ENCODE data around the gene MBP.

The MBP gene

DNA sequence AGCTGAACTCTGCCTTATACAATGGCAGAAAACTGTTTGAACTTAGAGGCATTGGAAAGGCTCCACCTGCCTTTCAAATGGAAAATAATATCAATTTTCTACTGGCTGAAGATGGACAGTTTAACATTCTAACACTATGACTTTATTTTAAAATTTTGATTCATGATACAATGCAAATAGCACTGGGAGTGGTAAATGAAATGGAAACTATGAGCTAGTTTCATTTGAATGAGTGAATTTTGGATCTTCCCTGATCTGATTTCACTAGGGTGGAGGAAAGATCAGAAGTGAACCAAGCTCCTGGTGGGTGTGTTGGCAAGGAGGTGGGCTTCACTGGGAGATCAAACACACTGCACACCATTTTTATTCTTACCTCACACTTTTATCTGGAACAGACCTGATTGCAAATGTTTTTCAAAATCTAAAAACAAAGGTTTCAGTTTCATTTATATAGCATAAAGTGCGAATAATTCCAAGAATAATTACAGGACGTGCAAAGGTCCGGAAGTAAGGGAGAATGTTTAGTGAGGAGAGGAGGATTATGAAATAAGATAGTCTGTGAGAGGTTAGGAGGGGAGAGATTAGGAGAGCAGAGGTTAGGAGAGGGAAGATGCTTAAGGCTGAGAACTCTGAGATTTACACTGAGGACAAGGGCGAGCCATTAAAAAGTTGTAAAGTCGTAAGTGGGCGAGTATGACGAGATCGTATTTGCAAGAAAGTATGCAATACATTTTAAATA lies 18.6 kb upstream of the MBP start:
- no peak for DNase-seq (ENCODE audit: low spot score)

DNA sequence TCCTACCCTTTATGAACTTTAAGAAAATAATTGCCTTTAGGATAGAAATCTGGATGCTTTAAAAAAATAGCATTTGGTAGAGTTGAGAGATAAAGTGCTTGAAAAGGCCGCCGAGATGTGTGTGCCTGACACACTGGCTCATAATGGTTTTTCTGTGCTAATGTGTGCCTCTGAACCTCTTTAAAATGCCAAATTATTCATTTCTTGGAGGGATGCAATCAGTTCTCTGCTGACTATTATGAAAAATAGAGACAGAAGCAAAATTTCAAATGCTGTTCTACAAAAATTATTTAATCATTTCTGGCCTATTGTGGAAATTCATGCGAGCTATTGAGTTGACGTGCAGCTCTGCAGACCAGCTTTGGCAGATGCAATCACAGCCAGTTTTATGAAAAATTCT lies 18.0 kb upstream of the MBP start:
- no peak for DNase-seq (ENCODE audit: low spot score)

DNA sequence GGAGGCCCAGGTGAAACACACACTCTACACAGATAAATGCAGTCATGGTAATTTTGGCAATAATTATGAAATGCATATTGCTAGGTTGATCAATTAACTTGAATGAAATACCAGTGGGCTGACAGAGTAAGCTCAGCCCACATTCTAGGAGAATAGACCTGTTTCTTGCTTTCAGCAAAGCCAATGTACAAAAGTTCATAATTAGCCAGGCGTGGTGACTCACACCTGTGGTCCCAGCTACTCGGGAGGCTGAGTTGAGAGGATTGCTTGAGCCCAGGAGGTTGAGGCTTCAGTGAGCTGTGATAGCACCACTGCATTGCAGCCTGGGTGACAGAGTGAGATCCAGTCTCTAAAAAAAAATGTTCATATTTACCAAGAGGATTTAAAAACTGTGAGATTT lies 15.7 kb upstream of the MBP start:
- DNase-seq (ENCODE audit: low spot score) = no peak

DNA sequence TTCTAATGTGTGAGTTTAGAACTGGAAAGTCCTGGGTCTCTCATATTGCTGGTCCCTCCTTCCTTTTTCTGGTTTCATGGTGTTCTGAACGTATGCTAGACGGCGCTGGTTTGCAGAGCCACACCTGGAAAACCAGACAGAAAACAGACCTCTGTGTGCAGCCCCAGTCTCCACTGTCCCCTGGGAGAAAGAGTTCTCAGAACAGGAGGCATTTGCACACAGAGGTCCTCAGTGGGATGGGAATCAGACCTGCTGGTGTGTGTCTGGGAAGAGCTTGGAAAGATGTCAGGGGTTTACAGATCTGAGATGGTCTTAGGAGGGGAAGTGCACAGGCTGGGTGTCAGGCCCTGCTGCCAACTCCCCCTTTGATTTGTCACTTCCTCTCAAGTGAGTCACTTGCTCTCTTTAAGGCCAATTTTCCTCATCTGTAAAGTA lies 14.9 kb upstream of the MBP start:
- DNase-seq (ENCODE audit: low spot score) = no peak

DNA sequence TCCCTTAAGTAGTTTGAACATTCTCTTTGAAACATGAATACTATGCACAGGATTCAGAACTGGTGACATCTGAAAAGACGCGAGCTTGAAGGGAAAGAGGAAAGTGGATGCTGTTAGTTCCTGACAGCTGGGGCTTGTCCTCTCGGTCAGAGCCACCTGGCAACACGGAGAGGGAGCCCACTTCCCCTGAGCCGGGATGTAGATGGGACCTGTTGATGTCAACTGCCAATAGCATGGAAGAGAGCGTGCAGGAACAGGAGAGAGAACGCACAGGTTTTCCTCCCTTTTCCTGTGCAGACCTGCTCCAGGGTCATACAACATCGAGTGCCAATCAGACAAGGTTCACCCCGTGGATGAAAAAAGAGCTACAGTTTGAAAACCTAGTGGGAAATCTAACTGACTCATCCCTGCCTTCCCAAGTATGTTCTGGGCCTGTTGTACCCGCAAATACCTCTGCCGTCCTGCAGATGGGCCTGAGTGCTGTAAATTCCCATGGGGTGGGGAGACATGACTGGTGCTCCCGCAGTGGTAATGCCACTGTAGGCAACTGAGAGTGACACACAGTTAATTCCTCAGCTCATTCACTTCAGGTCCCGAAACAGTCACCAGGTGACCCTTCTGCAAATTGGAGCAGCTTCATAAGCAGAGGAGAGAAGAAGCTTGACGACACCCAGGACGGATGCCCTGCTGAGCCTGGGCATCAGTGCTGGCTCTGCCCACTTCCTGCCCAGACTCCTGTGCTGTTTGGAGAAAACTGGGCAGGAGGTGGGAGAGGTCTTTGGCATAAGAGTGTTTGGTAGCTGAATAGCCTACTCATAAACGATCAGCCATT lies 13.9 kb upstream of the MBP start:
- no peak for DNase-seq (ENCODE audit: low spot score)

DNA sequence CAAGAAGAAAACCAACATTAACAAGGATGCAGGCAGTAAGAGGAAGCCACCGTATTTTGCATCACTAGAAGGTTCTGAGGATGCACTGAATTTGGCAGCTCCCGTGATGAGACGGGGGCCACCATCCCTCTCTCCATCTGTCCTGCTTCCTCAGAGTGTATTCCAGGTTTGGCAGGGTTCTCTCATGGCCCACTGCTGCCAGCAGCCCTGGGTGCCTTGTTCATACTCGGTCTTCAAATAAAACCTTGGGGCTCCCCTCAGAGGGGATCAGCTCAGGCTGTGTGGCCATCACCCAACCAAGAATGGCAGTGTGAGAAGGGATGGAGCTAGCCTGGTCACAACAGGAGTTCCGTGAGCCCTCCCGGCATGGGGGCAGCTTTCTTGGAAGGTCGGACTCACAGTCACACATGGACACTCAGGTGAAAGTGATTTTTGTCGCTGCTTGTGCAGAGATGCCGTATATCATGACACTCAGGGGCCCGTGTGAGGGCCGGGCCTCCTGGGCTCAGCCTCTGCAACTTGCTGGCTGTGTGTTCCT lies 12.8 kb upstream of the MBP start:
- no peak for DNase-seq (ENCODE audit: low spot score)

DNA sequence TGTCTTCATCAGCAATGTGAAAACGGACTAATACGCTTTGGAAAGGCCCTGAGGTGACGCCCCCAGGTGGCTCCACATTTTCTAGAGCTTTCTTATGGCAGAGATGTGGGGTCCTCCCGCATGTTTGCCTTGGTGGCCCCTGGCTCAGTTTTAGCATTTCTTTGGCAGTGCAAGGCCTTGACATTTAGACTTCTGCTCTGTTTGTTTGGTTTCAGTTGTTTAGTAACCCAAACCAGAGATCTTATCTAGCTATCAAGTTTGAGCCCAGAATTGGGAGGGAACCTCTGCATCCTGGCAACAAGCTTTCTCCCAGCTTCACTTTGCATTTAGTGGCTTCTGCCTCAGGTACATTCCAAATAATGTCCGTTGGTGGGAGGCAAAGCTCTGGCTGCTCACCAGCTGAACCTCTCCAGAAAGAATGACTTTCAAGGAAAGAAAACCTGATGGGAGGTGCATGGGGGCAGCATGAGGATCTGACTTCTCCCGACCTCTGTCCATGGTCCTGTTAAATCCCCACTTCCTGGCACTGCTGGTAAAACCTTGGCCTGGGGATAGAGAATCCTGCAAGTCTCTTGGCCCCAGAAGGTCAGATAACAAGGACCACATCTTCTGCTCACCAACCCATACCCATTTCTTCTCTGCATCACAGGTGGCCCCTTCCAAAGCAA lies 12.0 kb upstream of the MBP start:
- DNase-seq (ENCODE audit: low spot score) = no peak

DNA sequence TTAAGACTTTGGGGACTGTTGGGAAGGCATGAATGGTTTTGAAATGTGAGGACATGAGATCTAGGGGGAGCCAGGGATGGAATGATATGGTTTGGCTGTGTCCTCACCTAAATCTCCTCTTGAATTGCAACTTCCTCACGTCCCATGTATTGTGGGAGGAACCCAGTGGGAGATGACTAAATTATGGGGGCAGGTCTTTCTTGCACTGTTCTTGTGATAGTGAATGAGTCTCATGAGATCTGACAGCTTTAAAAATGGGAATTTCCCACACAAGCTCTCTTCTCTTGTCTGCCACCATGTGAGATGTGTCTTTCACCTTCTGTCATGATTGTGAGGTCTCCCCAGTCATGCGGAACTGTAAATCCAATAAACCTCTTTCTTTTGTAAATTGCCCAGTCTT lies 11.5 kb upstream of the MBP start:
- no peak for DNase-seq (ENCODE audit: low spot score)

DNA sequence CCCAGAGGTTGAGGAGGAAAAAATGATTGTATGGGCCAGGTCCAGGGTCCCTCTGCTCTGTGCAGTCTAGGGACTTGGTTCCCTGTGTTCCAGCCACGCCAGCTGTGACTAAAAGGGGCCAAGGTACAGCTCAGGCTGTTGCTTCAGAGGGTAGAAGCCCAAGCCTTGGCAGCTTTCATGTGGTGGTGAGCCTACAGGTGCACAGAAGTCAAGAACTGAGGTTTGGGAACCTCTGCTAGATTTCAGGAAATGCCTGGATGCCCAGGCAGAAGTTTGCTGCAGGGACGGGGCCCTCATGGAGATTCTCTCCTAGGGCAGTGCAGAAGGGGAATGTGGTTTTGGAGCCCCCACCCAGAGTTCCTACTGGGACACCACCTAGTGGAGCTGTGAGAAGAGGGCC lies 10.6 kb upstream of the MBP start:
- no peak for DNase-seq (ENCODE audit: low spot score)

DNA sequence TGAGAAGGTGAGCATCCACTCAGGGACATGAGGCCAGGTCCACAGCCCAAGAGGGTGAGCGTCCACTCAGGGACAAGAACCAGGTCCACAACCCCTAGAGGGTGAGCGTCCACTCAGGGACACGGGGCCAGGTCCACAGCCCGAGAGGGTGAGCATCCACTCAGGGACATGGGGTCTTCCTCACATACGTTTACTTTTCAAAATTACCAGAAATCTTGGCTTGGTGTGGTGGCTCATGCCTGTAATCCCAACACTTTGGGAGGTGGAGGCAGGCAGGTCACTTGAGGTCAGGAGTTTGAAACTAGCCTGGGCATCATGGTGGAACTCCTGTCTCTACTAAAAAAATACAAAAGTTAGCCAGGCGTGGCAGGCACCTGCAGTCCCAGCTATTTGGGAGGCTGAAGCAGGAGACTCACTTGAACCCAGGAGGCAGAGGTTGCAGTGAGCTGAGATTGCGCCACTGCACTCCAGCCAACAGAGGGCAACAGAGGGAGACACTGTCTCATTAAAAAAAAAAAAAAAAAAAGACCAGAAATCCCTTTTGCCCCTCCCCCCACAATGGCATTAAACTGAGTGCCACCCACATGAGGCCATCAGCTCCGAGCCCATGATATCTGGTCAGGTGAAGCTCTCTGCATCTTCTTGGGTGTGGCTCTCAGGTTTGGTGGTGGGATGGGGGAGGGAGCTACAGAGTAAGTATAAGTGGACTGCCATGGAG lies 9.0 kb upstream of the MBP start:
- DNase-seq (ENCODE audit: low spot score) = no peak

DNA sequence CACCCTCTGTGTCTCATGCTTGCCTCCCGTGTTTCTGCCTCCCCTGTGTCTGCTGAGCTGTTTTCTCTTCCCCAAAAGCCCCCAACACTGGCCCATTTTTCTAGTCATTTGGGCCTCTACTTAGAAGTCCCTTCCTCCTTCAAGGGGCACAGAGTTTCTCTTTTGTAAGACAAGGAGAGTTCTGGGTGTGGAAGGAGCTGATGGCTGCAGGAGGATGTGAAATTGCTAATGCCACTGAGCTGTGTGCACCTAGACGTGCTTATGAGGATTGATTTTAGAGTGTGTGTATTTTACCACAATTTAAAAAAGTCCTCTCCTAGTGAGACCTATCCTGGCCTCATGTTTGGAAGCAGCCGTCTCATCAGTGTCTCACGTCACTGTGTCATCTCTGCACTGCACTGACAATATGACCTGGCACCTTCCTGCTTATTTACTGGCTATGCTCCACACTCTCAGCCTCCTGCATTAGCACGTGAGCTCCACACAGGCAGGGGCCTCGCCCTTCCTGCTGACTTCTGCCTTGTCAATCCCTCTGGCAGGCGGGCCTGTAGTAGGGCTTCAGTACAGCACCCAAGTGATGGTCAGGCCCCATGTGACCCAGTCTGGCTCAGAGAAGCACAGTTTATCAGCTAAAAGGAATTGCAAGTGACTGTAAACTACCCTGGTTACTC lies 8.0 kb upstream of the MBP start:
- DNase-seq (ENCODE audit: low spot score) = no peak

DNA sequence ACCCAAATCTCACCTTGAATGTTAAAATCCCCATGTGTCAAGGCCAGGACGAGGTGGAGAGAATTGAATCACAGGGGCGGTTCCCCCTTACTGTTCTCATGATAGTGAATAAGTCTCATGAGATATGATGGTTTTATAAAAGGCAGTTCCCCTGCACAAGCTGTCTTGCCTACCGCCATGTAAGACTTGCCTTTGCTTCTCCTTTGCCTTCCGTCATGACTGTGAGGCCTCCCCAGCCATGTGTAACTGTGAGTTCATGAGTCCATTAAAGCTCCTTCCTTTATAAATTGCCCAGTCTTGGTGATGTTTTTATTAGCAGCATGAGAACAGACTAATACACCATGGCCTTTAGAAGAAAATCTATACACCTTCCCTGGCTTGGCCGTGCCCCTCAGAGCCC lies 7.4 kb upstream of the MBP start:
- no peak for DNase-seq (ENCODE audit: low spot score)

DNA sequence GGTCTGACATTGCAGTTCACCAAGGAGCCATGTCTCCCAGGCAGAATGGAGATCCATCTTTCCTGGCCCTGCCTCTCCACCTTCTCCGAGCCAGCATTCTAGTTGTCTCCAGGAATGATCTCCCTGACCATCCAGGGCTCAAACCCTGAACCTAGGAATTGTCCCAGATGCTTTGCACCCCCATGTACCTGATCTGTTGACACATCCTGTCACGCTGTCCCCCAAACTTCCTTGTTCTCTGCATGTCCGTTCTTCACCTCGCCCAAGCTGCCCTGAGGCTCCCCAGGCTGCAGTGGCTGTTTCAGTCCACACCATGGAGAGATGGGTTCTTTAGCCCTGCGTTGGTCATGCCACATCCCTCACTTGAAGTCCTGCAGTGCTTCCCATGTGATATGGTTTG lies 7.0 kb upstream of the MBP start:
- DNase-seq (ENCODE audit: low spot score) = no peak

DNA sequence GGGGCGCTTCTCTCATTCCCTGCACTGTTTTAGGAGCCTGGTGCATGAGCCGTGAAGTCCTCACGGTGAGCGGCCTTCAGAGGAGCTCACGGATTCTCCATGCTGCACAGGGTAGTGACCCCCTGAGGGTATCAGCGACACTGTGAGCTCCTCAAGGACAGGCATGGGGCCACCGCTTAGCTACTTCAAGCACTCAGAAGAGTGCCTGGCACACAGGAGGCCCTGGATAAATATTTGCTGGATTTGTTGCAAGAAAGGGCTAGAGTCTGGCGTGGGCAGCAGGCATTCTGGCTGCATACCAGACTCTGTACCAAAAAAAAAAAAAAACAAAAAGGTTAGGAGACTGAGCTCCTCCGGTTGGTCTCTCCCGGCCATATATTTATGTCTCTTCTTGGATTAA lies 5.7 kb upstream of the MBP start:
- no peak for DNase-seq (ENCODE audit: low spot score)

DNA sequence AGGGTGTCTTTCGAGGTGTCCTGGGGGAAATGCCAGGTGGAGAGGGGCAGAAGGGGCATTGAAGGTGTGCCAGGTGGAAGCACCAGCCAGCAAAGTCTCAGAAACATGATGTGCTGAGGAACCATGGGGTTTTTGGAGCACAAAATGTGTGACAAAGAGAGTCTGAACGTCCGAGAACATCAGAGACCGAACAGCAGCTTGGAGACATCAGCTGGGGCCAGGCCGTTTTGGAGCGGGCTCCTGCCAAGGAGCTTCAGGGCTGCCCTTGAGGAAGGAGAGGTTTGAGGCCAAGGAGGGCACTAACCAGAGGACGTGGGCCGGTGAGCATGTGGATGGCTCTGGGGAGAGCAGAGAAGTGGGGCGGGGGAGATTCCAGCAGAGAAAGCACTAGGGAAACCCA lies 5.3 kb upstream of the MBP start:
- DNase-seq (ENCODE audit: low spot score) = no peak

DNA sequence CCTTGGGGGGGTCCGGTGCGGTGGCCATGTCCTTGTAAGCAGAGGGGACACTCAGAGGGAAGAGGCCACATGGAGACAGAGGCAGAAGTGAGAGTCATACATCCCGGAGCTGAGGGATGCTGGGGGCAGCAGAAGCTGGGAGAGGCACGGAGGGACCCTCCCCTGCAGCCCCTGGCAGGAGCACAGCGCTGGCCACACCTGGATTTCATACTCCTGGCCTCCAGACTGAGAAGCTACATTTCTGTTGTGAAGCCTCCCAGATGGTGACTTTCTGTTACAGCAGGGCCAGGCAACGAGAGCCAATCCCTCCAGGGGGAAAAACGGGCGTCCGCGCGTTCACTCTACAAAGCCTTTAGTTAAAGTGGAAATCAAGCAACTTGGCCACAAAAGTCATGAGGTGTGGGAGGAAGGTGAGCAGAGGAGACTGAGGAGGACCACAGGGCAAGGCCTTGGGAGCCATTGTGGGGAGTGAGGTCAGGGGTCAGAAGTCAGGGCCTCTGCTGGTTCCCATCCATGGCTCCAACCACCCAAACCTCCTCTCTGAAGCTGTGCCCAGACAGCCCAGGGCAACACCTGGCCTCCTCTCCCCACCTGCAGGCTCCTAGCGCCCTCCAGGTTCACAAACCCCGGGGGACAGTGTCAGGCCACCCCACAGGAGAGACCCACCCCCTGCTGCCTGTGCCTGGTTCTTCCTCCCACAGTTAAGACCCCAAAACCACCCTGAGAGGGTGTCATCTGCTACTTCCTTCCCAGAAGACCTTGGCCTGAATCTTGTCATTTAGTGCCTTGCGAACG lies 4.5 kb upstream of the MBP start:
- DNase-seq (ENCODE audit: low spot score) = no peak

DNA sequence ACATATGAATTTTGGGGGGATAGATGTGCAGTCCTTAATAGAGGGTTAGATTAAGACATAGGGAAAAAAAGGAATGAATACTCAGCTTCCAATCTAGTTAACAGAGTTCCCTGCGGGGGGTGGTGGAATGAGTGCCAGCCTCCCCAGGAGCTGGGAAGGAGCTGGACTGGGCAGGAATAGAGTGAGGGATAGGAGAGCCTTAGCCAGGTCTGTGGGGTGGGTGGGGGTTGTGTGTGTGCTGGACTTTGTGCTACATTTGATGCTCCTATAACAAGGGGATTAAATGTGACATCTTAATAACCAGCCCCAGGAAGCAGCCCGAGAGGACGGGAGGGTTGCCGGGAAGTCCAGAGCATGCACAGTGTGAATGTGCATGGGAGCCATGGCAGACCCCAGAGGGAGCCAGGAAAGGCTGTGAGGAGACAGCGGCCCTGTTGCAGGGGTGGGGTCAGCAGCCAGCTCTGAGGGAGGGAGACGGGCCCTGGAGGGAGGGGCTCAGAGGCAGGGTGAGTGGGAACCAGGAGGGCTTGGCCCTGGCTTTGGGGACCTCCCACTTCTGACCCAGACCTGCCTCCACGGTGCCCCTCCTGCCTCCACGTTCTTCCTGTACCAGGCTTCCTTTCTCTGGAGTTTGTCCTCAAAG lies 3.6 kb upstream of the MBP start:
- no peak for DNase-seq (ENCODE audit: low spot score)

DNA sequence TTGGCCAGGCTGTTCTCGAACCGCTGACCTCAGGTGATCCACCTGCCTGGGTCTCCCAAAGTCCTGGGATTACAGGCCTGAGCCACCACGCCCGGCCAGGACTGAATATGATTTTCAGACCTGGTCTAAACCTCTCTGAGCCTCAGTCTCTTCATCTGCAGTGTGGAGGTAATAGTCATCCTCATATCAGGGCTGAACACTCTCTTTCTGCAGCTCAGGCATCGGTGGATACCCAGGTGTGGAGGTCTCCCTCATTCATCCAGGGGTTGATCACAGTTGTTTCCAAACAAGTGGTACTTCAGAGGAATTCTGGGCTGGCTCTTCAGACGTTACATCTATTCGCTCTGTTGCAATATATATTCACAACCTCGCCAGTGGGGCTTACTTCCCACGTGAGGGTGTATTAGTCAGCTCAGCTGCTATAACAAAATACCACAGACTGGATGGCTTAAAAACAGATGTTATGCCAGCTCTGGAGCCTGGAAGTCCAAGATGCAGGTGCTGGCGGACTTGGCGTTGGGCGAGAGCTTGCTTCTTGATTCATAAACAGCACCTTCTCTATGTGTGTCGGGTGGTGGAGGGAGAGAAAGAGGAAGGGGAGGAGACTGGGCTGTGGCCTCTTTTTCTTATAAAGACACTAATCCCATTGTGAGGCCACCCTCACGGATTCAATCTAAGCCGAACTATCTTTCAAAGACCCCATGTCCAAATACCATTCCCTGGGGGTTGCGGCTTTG lies 2.9 kb upstream of the MBP start:
- DNase-seq (ENCODE audit: low spot score) = no peak

DNA sequence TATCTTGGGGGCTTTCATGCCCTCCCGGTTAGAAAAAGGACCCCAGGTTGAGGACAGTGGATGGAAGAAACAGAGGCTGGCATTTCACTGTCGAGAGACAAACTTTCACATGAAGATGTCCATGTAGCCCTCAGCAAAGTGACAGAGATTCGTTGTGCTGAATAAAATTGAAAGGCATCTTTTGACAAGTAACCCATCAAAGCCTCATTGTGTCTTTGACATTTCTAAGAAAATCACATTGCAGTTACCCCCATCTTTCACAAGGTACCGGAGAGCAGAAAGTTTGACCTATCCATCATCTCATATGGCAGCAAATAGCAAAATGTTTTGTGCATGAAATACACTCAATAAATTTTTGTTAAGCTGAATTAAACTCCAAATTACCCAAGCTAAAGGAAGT lies 2.0 kb upstream of the MBP start:
- no peak for DNase-seq (ENCODE audit: low spot score)
